ENCODE data around the gene CEPT1. TPM values are rescaled to one million over a fixed set of nuclear protein-coding genes. Genes with fewer than 3 reads are reported as not detected.

The CEPT1 gene
- total and polyA plus RNA-seq, 2 of the 8 experiments (the other 6 are each of a cell fraction or from before 2014, with no cell fraction given): 18.5 to 28.6 TPM

DNA sequence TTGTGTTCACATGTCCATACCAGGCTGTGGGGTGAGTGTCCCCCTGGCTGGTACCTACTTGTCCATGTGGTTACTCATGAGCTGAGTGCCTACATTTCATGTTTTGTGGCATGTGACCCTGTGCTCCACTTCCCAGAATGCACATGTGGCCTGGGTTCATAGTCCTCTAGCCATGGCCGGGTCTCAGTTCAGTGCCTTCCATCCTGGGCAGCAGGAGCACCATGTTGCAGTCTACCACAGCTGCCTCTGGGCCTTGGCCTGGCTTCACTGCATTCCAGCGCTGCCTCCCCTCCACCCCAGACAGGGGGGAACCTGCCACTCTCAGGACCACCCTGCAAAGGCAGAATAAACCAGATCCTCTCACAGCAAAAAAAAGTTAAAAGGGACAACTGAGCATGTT lies 5.5 kb downstream of the CEPT1 start:
- Histone ChIP-seq H3K79me2 (ENCODE audit: control insufficient read depth in 1 of 2, insufficient read depth in 2 of 2, low read length in 2 of 2) (peaks cover 10 to 80% of the 10 kb centered on the region in 2 experiments), H3K36me3 (ENCODE audit: control insufficient read depth in 2 of 4, insufficient read depth in 4 of 4, low read length in 3 of 4) (peaks cover 0 to 26% (median 7%) of the 10 kb centered on the region in 4 experiments; a peak in 5 of 8 replicates), H2BK12ac (ENCODE audit: low read depth, low read length) (no peak overlapping the region), H3K23ac (ENCODE audit: insufficient read length) (no peak overlapping the region), H3K23me2 (ENCODE audit: low read depth, low read length) (no peaks in the 10 kb centered on the region; the same call in 1 of the 2 replicates), H4K5ac (ENCODE audit: insufficient read length, low read depth, low read length) (no peak overlapping the region), H2AFZ (ENCODE audit: low read length) (no peak overlapping the region), H2AK5ac (ENCODE audit: low read depth, low read length) (no peak overlapping the region), H3K9me3 (ENCODE audit: insufficient read depth in 2 of 2, low read depth in 1 of 2, low read length in 1 of 2) (no peaks in the 10 kb centered on the region), H3K79me1 (ENCODE audit: low read depth, low read length) (0 out of 2 replicates have a peak, but pooled peaks cover 3% of the 10 kb centered on the region), H3K14ac (ENCODE audit: insufficient read length) (no peak overlapping the region), H3K4me1 (replicated peaks in 1 of 4; ENCODE audit: control insufficient read depth in 3 of 4, insufficient read depth in 4 of 4, low read length in 3 of 4) (peaks cover 0 to 6% (median 0%) of the 10 kb centered on the region in 4 experiments; a peak in 2 of 7 replicates), H4K91ac (replicated peaks; ENCODE audit: insufficient read length, low read length) (no peak overlapping the region), H3K27ac (ENCODE audit: low read depth, low read length) (no peak overlapping the region), H3K4ac (replicated peaks; ENCODE audit: insufficient read length, low read depth, low read length) (no peak overlapping the region), H3K9ac (replicated peaks in 1 of 4; ENCODE audit: extremely low read depth in 1 of 4, low read depth in 3 of 4, low read length in 3 of 4) (0 out of 7 replicates have a peak overlapping the region, but pooled peaks of 1 of the 4 experiments have one; percentile 6), H4K8ac (ENCODE audit: extremely low read depth, insufficient read depth, low read length) (no peak overlapping the region), H2BK120ac (replicated peaks; ENCODE audit: low read depth, low read length) (no peak overlapping the region), H3K56ac (replicated peaks; ENCODE audit: insufficient read length, low read depth, low read length) (no peak overlapping the region), H2BK15ac (ENCODE audit: low read length) (no peak overlapping the region), H3K4me2 (ENCODE audit: insufficient read depth in 1 of 2, low read depth in 2 of 2, low read length in 2 of 2) (no peak overlapping the region), H2BK20ac (ENCODE audit: low read length) (no peak overlapping the region), H3K4me3 (ENCODE audit: extremely low read depth in 1 of 4, insufficient read depth in 2 of 4, low read depth in 3 of 4, low read length in 4 of 4) (no peak overlapping the region), H4K20me1 (replicated peaks in 1 of 2; ENCODE audit: control insufficient read depth in 1 of 2, insufficient read depth in 2 of 2, low read length in 2 of 2) (peaks cover 0 to 3% of the 10 kb centered on the region in 2 experiments), H3K27me3 (replicated peaks in 1 of 4; ENCODE audit: control insufficient read depth in 3 of 4, extremely low read depth in 1 of 4, insufficient read depth in 3 of 4, low read length in 3 of 4) (no peaks in the 10 kb centered on the region), H3K18ac (ENCODE audit: extremely low read depth, low read length) (no peak overlapping the region), H2BK5ac (ENCODE audit: low read depth, low read length) (no peak overlapping the region)
- TF ChIP-seq TEAD4 (IDR thresholded peaks at IDR 0.05; ENCODE audit: low read depth, low read length): peak; percentile 51; the same call in 1 of the 2 replicates
- TF ChIP-seq KDM5A (IDR thresholded peaks at IDR 0.05; ENCODE audit: low read length): no peak
- WGBS, 2 experiments (ENCODE audit: extremely low coverage in 1 of 2, insufficient coverage in 1 of 2, insufficient read length in 1 of 2, insufficient replicate concordance in 2 of 2, low coverage in 1 of 2, low lambda C conversion rate in 2 of 2, missing lambda C conversion rate in 1 of 2): 93% methylated on average over 2 of the region's 2 CpGs; no CpG with 5 or more reads in 1 of the 2 experiments
- ChIA-PET CTCF (ENCODE audit: partially characterized antibody) (interaction anchor here (0.5 to 1.3 kb wide), 3 partner anchors 16 to 1855 kb away, joined by 3 read pairs; no protein-coding TSS in a partner anchor), POLR2A (ENCODE audit: partially characterized antibody) (no interaction called here)
- no peak for DNase-seq (ENCODE audit: low read depth in 1 of 2, low spot score in 2 of 2)
- no peak for FAIRE-seq
